AG09309 (cell line): ENCODE measurements around the gene ZNF234.
"Not testable (repeated sequence)": the region's sequence is repeated elsewhere in the genome, so short reads cannot be mapped to it uniquely, and the experiment has no call there.

Experiments
- DNase-seq: peaks from one replicate; pipeline ENCODE4 v3.0.0-alpha.2; 2010; ENCODE audit warnings: low read depth
- H3K4me3 ChIP-seq: 2 replicates; pipeline ENCODE4 v1.5.1; 2011; ENCODE audit warnings: mild to moderate bottlenecking, low read depth, low read length, moderate library complexity; ENCODE audit not compliant: control insufficient read depth
- TF ChIP-seq, protein P1 (sequence below): IDR thresholded peaks from 2 replicates; pipeline ENCODE4 v1.5.1; 2011; ENCODE audit warnings: mild to moderate bottlenecking, low read depth, low read length, inconsistent platforms; ENCODE audit not compliant: insufficient read depth, control insufficient read depth; ENCODE audit errors: missing control alignments

The ZNF234 gene

DNA sequence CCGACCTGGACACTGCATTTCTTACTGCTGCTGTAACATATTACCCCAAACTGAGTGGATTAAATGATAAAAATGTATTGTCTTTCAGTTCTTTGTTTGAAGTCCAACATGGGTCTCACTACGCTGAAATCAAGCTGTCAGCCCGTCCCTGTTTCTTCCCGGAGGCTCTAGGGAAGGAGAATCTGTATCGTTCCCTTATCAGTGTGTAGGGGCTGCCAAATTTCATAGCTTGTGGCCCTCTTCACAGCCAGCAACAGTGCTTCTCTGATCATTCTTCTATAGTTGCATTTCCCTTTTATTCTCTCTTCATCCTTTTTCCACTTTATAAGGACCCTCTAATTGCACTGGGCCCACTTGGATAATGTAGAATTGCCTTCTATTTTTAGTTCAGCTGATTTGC, 10.1 kb downstream of the ZNF234 start:
- TF ChIP-seq, protein P1, sequence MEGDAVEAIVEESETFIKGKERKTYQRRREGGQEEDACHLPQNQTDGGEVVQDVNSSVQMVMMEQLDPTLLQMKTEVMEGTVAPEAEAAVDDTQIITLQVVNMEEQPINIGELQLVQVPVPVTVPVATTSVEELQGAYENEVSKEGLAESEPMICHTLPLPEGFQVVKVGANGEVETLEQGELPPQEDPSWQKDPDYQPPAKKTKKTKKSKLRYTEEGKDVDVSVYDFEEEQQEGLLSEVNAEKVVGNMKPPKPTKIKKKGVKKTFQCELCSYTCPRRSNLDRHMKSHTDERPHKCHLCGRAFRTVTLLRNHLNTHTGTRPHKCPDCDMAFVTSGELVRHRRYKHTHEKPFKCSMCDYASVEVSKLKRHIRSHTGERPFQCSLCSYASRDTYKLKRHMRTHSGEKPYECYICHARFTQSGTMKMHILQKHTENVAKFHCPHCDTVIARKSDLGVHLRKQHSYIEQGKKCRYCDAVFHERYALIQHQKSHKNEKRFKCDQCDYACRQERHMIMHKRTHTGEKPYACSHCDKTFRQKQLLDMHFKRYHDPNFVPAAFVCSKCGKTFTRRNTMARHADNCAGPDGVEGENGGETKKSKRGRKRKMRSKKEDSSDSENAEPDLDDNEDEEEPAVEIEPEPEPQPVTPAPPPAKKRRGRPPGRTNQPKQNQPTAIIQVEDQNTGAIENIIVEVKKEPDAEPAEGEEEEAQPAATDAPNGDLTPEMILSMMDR = no peak
- no peak for DNase-seq
- no peak overlapping the region for H3K4me3 ChIP-seq

DNA sequence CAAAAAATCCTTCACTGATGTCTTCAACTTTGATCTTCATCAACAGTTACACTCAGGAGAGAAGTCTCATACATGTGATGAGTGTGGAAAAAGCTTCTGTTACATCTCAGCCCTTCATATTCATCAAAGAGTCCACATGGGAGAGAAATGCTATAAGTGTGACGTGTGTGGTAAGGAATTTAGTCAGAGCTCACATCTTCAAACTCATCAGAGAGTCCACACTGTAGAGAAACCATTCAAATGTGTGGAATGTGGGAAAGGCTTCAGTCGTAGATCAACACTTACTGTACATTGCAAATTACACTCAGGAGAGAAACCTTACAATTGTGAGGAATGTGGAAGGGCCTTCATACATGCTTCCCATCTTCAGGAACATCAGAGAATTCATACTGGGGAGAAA, 15.1 kb downstream of the ZNF234 start:
- DNase-seq = no peak
- TF ChIP-seq, protein P1 = no peak
- no peak overlapping the region for H3K4me3 ChIP-seq

GRCh38 chr19:44163789-44164188, 22.4 kb downstream of the ZNF234 start:
- DNase-seq = no peak
- TF ChIP-seq, protein P1 = no peak
- no peak overlapping the region for H3K4me3 ChIP-seq

- TF ChIP-seq, protein P1 = no peak
- peak overlapping the region; percentile 94 for H3K4me3 ChIP-seq
- no peak for DNase-seq
Observed at GRCh38 chr19:44164327-44164672, 22.9 kb downstream of the ZNF234 start.

DNA sequence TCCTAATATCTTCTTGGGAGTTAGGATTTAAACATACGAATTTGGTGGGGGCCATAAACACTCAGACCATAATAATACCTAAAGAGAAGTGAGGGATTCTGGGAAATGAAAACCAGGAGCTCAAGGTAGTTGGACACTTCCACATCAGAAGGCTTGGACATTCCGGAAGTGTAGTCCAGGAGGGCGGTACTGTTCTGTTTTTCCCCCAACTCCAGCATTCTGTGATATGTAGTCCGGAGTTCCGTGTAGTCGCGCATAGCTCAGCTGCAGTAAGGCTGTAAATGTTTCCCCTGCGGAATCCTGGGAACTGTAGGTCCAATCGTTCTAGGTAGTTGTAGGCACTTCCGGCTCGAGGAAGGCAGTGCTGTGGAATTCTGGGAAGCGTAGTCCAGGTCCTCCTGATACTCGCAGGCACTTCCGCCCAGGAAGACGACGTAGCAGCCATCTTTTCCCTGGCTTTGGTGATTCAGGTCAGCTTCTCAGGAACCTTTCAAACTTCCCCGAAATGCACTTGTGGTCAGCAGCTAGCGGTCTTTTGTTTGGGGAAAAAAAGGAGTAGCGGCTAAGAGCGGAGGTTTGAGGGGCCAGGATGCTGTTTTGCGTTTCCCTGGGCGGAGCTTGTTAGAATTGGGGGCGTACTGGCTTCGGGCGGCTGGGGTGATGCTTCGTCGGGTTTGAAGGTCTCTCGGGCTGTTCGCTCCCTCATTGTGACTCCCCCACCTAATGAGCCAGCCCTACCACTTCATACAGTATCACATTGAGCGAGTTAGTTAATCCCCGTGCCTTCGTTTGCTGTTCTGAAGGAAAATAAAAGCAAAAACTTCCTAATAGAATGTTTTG, 23.5 kb downstream of the ZNF234 start, which contains the start of gene ZNF226:
Gene ZNF226 (plus strand): TSS at position 428 of the 840 bp plus-strand sequence. CDS start 4,981 bp downstream, outside the sequence.
- peak within 1 kb of the TSS; percentile 94 for H3K4me3 ChIP-seq
- peak; percentile 96 for DNase-seq
- TF ChIP-seq, protein P1 = no peak

GRCh38 chr19:44170660-44171059, 29.3 kb downstream of the ZNF234 start:
- H3K4me3 ChIP-seq, DNase-seq: not testable (repeated sequence)

GRCh38 chr19:44176590-44176989, 35.2 kb downstream of the ZNF234 start:
- no peak for DNase-seq
- no peak overlapping the region for H3K4me3 ChIP-seq
- TF ChIP-seq, protein P1 = no peak
